ENCODE measurements around the gene PIK3CB. TPM values are rescaled to one million over a fixed set of nuclear protein-coding genes. Genes with fewer than 3 reads are reported as not detected.

PIK3CB gene
- total RNA-seq, 1 experiment from 2014 or later = 35.6 TPM

- no peak overlapping the region for H4K8ac ChIP-seq (replicated peaks; ENCODE audit: insufficient read length, low read depth, low read length)
- no peak overlapping the region for H4K5ac ChIP-seq (ENCODE audit: insufficient read length, low read depth, low read length)
- H3K4me1 ChIP-seq (ENCODE audit: insufficient read depth, low read length) = no peaks in the 10 kb centered on the region
- no peak overlapping the region for H2BK12ac ChIP-seq (ENCODE audit: insufficient read length, low read depth, low read length)
- Mint-ChIP-seq H3K4me3 (no peak overlapping the region), H3K9me3 (no peaks in the 10 kb centered on the region), H3K27me3 (ENCODE audit: low read depth) (no peaks in the 10 kb centered on the region), H3K27ac (no peak overlapping the region; a peak in 1 of 7 replicates), H3K4me1 (peaks cover 5 to 22% of the 10 kb centered on the region in 2 experiments), H3K36me3 (ENCODE audit: insufficient read depth in 1 of 3, low read depth in 3 of 3) (peaks cover 0 to 7% (median 6%) of the 10 kb centered on the region in 3 experiments; a peak in 5 of 7 replicates)
- H2AFZ ChIP-seq (ENCODE audit: low read length) = no peak overlapping the region
- no peak overlapping the region for H4K91ac ChIP-seq (ENCODE audit: insufficient read length, low read depth, low read length)
- H3K23ac ChIP-seq (ENCODE audit: insufficient read length, low read depth, low read length) = no peak overlapping the region
- no peaks in the 10 kb centered on the region for H4K20me1 ChIP-seq (ENCODE audit: control insufficient read depth, insufficient read depth, insufficient read length)
- no peak overlapping the region for H2BK120ac ChIP-seq (ENCODE audit: low read depth, low read length, poor library complexity, severe bottlenecking)
- TF ChIP-seq, protein P1, sequence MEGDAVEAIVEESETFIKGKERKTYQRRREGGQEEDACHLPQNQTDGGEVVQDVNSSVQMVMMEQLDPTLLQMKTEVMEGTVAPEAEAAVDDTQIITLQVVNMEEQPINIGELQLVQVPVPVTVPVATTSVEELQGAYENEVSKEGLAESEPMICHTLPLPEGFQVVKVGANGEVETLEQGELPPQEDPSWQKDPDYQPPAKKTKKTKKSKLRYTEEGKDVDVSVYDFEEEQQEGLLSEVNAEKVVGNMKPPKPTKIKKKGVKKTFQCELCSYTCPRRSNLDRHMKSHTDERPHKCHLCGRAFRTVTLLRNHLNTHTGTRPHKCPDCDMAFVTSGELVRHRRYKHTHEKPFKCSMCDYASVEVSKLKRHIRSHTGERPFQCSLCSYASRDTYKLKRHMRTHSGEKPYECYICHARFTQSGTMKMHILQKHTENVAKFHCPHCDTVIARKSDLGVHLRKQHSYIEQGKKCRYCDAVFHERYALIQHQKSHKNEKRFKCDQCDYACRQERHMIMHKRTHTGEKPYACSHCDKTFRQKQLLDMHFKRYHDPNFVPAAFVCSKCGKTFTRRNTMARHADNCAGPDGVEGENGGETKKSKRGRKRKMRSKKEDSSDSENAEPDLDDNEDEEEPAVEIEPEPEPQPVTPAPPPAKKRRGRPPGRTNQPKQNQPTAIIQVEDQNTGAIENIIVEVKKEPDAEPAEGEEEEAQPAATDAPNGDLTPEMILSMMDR (conservative IDR thresholded peaks at IDR 0.05) = no peak
- H3K79me1 ChIP-seq (ENCODE audit: insufficient read depth, low read depth, low read length, poor library complexity, severe bottlenecking) = peaks cover 10% of the 10 kb centered on the region
- no peak overlapping the region for H2BK5ac ChIP-seq (ENCODE audit: insufficient read length, low read length)
- H2AK5ac ChIP-seq (ENCODE audit: insufficient read length, low read length) = no peak overlapping the region
- H3K18ac ChIP-seq (ENCODE audit: insufficient read length, low read depth, low read length) = no peak overlapping the region
- H3K9ac ChIP-seq (ENCODE audit: extremely low read depth, insufficient read length, low read length) = no peak overlapping the region
- H3K56ac ChIP-seq (ENCODE audit: insufficient read length, low read depth, low read length) = no peak overlapping the region
- no peaks in the 10 kb centered on the region for H3K27me3 ChIP-seq (ENCODE audit: insufficient read depth, low read length)
- H3K9me3 ChIP-seq (ENCODE audit: control insufficient read depth, low read depth, low read length) = no peaks in the 10 kb centered on the region
- H3K79me2 ChIP-seq (ENCODE audit: insufficient read depth, low read length) = peaks cover 6% of the 10 kb centered on the region; the same call in 1 of the 2 replicates
- H3K14ac ChIP-seq (ENCODE audit: insufficient read depth, low read length) = no peak overlapping the region
- H3K4ac ChIP-seq (ENCODE audit: low read depth, low read length) = no peak overlapping the region
- no peak overlapping the region for H3K4me2 ChIP-seq (ENCODE audit: insufficient read depth, insufficient read length, low read length)
- no peak overlapping the region for H2BK15ac ChIP-seq (ENCODE audit: low read depth, low read length)
- H2BK20ac ChIP-seq (ENCODE audit: low read depth, low read length, poor library complexity, severe bottlenecking) = no peak overlapping the region
- H3K23me2 ChIP-seq (ENCODE audit: insufficient read length, low read depth, low read length, poor library complexity, severe bottlenecking) = no peaks in the 10 kb centered on the region
- no CpG with 5 or more reads among the region's 3 CpGs for WGBS (ENCODE audit: extremely low coverage, insufficient read length, low lambda C conversion rate)
- no peak for DNase-seq
- no peak overlapping the region for H3K27ac ChIP-seq (ENCODE audit: insufficient read length, low read depth, low read length)
- no peak overlapping the region for H3T11ph ChIP-seq (ENCODE audit: low read length)
Measured at GRCh38 chr3:138801792-138802191, 32.9 kb downstream of the PIK3CB start.
